ENCODE data around the gene PPM1J. TPM values are rescaled to one million over a fixed set of nuclear protein-coding genes. Genes with fewer than 3 reads are reported as not detected.
A peak's percentile ranks its signal among the peaks of the same experiment; 100 is the strongest.

PPM1J gene
- total and polyA plus RNA-seq, 2 of the 13 experiments (the other 11 are each of a cell fraction or from before 2014, with no cell fraction given): 0.07 to 0.22 TPM

- TF ChIP-seq ZBTB8A (CRISPR knock-in tag; IDR thresholded peaks at IDR 0.05; ENCODE audit: borderline replicate concordance, low read depth): no peak
- TF ChIP-seq ZBTB7A (CRISPR knock-in tag; IDR thresholded peaks at IDR 0.05): 0 out of 2 replicates have a peak, but pooled peaks have one; percentile 22
- peak; percentile 79 for TF ChIP-seq UBTF (CRISPR knock-in tag; IDR thresholded peaks at IDR 0.05)
- 0 out of 2 replicates have a peak, but pooled peaks have one; percentile 28 for TF ChIP-seq DZIP1 (CRISPR knock-in tag; IDR thresholded peaks at IDR 0.05)
- TF ChIP-seq ZFP91 (CRISPR knock-in tag; IDR thresholded peaks at IDR 0.05; ENCODE audit: borderline replicate concordance): peak; percentile 76; the same call in 1 of the 2 replicates
- TF ChIP-seq HMGXB4 (CRISPR knock-in tag; IDR thresholded peaks at IDR 0.05; ENCODE audit: borderline replicate concordance in 1 of 2, low read depth in 1 of 2): peak; percentile 95
- TF ChIP-seq TAF1 (CRISPR knock-in tag; IDR thresholded peaks at IDR 0.05): peak; percentile 31; the same call in 1 of the 2 replicates
- TF ChIP-seq ZNF607 (CRISPR knock-in tag; IDR thresholded peaks at IDR 0.05; ENCODE audit: borderline replicate concordance): 0 out of 2 replicates have a peak, but pooled peaks have one; percentile 18
- no peak for TF ChIP-seq ZNF776 (CRISPR knock-in tag; IDR thresholded peaks at IDR 0.05)
- TF ChIP-seq XRCC5 (optimal IDR thresholded peaks at IDR 0.05; ENCODE audit: low read length): peak; percentile 42
- TF ChIP-seq EED (CRISPR knock-in tag; IDR thresholded peaks at IDR 0.05): no peak
- TF ChIP-seq ZNF572 (CRISPR knock-in tag; IDR thresholded peaks at IDR 0.05): no peak
- TF ChIP-seq ZNF580 (CRISPR knock-in tag; IDR thresholded peaks at IDR 0.05; ENCODE audit: borderline replicate concordance, low read depth): peak; percentile 72; the same call in 1 of the 2 replicates
- 0 out of 2 replicates have a peak, but pooled peaks have one; percentile 51 for TF ChIP-seq ZNF205 (CRISPR knock-in tag; IDR thresholded peaks at IDR 0.05)
- TF ChIP-seq MXD4 (CRISPR knock-in tag; IDR thresholded peaks at IDR 0.05): 0 out of 2 replicates have a peak, but pooled peaks have one; percentile 32
- TF ChIP-seq ZSCAN21 (CRISPR knock-in tag; IDR thresholded peaks at IDR 0.05; ENCODE audit: borderline replicate concordance): no peak
Observed at GRCh38 chr1:112707221-112708001, 7.7 kb downstream of the PPM1J start (continued).

All from HepG2 (cell line).